ENCODE measurements around the gene CORO2A. TPM values are rescaled to one million over a fixed set of nuclear protein-coding genes. Genes with fewer than 3 reads are reported as not detected.
"Not testable (repeated sequence)": the region's sequence is repeated elsewhere in the genome, so short reads cannot be mapped to it uniquely, and the experiment has no call there.

CORO2A gene
- total RNA-seq, 1 donor from 2014 or later = 0.78 TPM

GRCh38 chr9:98091735-98092612, 100.5 kb downstream of the CORO2A start:
- CTCF ChIA-PET = interaction anchor here (1.0 kb wide), 1 partner anchor 18 kb away, joined by 3 read pairs; no protein-coding TSS in a partner anchor
- no peak for ATAC-seq (ENCODE audit: low read depth)
- no peak for DNase-seq
- intact Hi-C loops (cut with micrococcal nuclease) = no loop called here
- Mint-ChIP-seq H3K27me3 (no peaks in the 10 kb centered on the region), H3K27ac (no peak overlapping the region), H3K4me1 (peaks cover 10% of the 10 kb centered on the region), H3K36me3 (ENCODE audit: low read depth) (peaks cover 28% of the 10 kb centered on the region), H3K4me3 (no peak overlapping the region), H3K9me3 (no peaks in the 10 kb centered on the region)
- no peak for TF ChIP-seq CTCF (IDR thresholded peaks at IDR 0.05)
- POLR2A ChIA-PET = no interaction called here

GRCh38 chr9:98090674-98091073, 101.8 kb downstream of the CORO2A start:
- intact Hi-C loops (cut with micrococcal nuclease) = not testable (repeated sequence)

GRCh38 chr9:98087420-98088354, 104.8 kb downstream of the CORO2A start:
- DNase-seq (peak; percentile 74), ATAC-seq (ENCODE audit: low read depth) (peak; percentile 84)
- Mint-ChIP-seq H3K9me3 (no peaks in the 10 kb centered on the region), H3K27ac (peak overlapping the region; percentile 50), H3K4me3 (peak overlapping the region; percentile 74), H3K36me3 (ENCODE audit: low read depth) (peaks cover 32% of the 10 kb centered on the region), H3K4me1 (peaks cover 25% of the 10 kb centered on the region), H3K27me3 (no peaks in the 10 kb centered on the region)
- TF ChIP-seq CTCF (IDR thresholded peaks at IDR 0.05) = no peak
- POLR2A ChIA-PET = interaction anchor here (0.9 to 1.1 kb wide), 2 partner anchors 20 to 31 kb away, joined by 3 to 4 read pairs; partner anchors contain the start of gene NANS
- CTCF ChIA-PET = no interaction called here
- intact Hi-C loops (cut with micrococcal nuclease) = loop anchor here (1.0 to 5.0 kb wide), 4 partner anchors 15 to 170 kb away; partner anchors contain the start of genes CORO2A and TBC1D2

More at GRCh38 chr9:98090674-98091073, 101.8 kb downstream of the CORO2A start:
- ATAC-seq (ENCODE audit: low read depth); POLR2A ChIA-PET; DNase-seq; H3K9me3 Mint-ChIP-seq; H3K27ac Mint-ChIP-seq; H3K27me3 Mint-ChIP-seq; CTCF ChIA-PET; H3K4me3 Mint-ChIP-seq: not testable (repeated sequence)
- Mint-ChIP-seq H3K4me1 (peaks cover 23% of the 10 kb centered on the region), H3K36me3 (ENCODE audit: low read depth) (peaks cover 27% of the 10 kb centered on the region)

- peaks cover 42% of the 10 kb centered on the region for H3K36me3 Mint-ChIP-seq (ENCODE audit: low read depth)
- H3K4me3 Mint-ChIP-seq = peak overlapping the region; percentile 61
- CTCF ChIA-PET = no interaction called here
- POLR2A ChIA-PET = interaction anchor here (1.1 kb wide), 1 partner anchor 30 kb away, joined by 4 read pairs; the partner anchor contains the start of gene NANS
- TF ChIP-seq CTCF (IDR thresholded peaks at IDR 0.05) = no peak
- intact Hi-C loops (cut with micrococcal nuclease) = loop anchor here (5.0 kb wide), 3 partner anchors 36 to 171 kb away; partner anchors contain the start of genes CORO2A and TBC1D2
- ATAC-seq (ENCODE audit: low read depth) (no peak), DNase-seq (no peak)
- no peaks in the 10 kb centered on the region for H3K9me3 Mint-ChIP-seq
- H3K4me1 Mint-ChIP-seq = peaks cover 25% of the 10 kb centered on the region
- peak overlapping the region; percentile 73 for H3K27ac Mint-ChIP-seq
- no peaks in the 10 kb centered on the region for H3K27me3 Mint-ChIP-seq
Observed at GRCh38 chr9:98086461-98086860, 106.0 kb downstream of the CORO2A start.

- Mint-ChIP-seq H3K4me3 (no peak overlapping the region), H3K27me3 (no peaks in the 10 kb centered on the region), H3K4me1 (peaks cover 25% of the 10 kb centered on the region), H3K36me3 (ENCODE audit: low read depth) (peaks cover 47% of the 10 kb centered on the region), H3K9me3 (no peaks in the 10 kb centered on the region), H3K27ac (peak overlapping the region; percentile 73)
- no peak for TF ChIP-seq CTCF (IDR thresholded peaks at IDR 0.05)
- POLR2A ChIA-PET = no interaction called here
- CTCF ChIA-PET = no interaction called here
- ATAC-seq (ENCODE audit: low read depth) = no peak
- intact Hi-C loops (cut with micrococcal nuclease) = loop anchor here (5.0 kb wide), 3 partner anchors 36 to 171 kb away; partner anchors contain the start of genes CORO2A and TBC1D2
- no peak for DNase-seq
Observed at GRCh38 chr9:98085944-98086343, 106.5 kb downstream of the CORO2A start.

All from activated B cell treated with CpG ODN at 0.5 μM for 24 hours (primary cell).